HTERT RPE-1 (cell line): ENCODE data around the gene LTBP2.

Experiments
- in situ Hi-C: fragments of 300-500 bp; cut with MboI; formaldehyde crosslinking; loops from 4 replicates; pipeline ENCODE4 v1.14.3; 2020; ENCODE audit warnings: low sequenced_read_pairs

LTBP2 gene

GRCh38 chr14:74574706-74575105 lies 37.3 kb downstream of the LTBP2 start:
- in situ Hi-C loops: no loop called here

- in situ Hi-C loops: no loop called here
Observed at GRCh38 chr14:74574090-74574433, 38.0 kb downstream of the LTBP2 start.

GRCh38 chr14:74573421-74574089 lies 38.5 kb downstream of the LTBP2 start:
- in situ Hi-C loops: no loop called here

- in situ Hi-C loops: no loop called here
Observed at GRCh38 chr14:74572726-74573301, 39.2 kb downstream of the LTBP2 start.

GRCh38 chr14:74571901-74572725 lies 39.9 kb downstream of the LTBP2 start:
- in situ Hi-C loops: no loop called here

- in situ Hi-C loops: no loop called here
Observed at GRCh38 chr14:74571441-74571841, 40.6 kb downstream of the LTBP2 start.

- in situ Hi-C loops: no loop called here
Observed at GRCh38 chr14:74570696-74571095, 41.3 kb downstream of the LTBP2 start.

GRCh38 chr14:74569806-74570591 lies 42.0 kb downstream of the LTBP2 start:
- in situ Hi-C loops: no loop called here

- in situ Hi-C loops: no loop called here
Observed at GRCh38 chr14:74569387-74569786, 42.6 kb downstream of the LTBP2 start.

- in situ Hi-C loops: no loop called here
Observed at GRCh38 chr14:74568911-74569310, 43.1 kb downstream of the LTBP2 start.

GRCh38 chr14:74568380-74568649 lies 43.7 kb downstream of the LTBP2 start:
- in situ Hi-C loops: no loop called here

GRCh38 chr14:74567646-74568379 lies 44.2 kb downstream of the LTBP2 start:
- in situ Hi-C loops: no loop called here

- in situ Hi-C loops: no loop called here
Observed at GRCh38 chr14:74567219-74567618, 44.8 kb downstream of the LTBP2 start.

GRCh38 chr14:74566174-74567141 lies 45.6 kb downstream of the LTBP2 start:
- in situ Hi-C loops: no loop called here

- in situ Hi-C loops: no loop called here
Observed at GRCh38 chr14:74563586-74564159, 48.4 kb downstream of the LTBP2 start.

GRCh38 chr14:74563233-74563585 lies 48.8 kb downstream of the LTBP2 start:
- in situ Hi-C loops: no loop called here

- in situ Hi-C loops: no loop called here
Observed at GRCh38 chr14:74562515-74563232, 49.4 kb downstream of the LTBP2 start.

GRCh38 chr14:74558655-74559054 lies 53.4 kb downstream of the LTBP2 start:
- in situ Hi-C loops: no loop called here

- in situ Hi-C loops: no loop called here
Observed at GRCh38 chr14:74557691-74558090, 54.3 kb downstream of the LTBP2 start.
